Right lung (tissue), 10 donors: ENCODE measurements around the gene USF1. TPM values are rescaled to one million over a fixed set of nuclear protein-coding genes. Genes with fewer than 3 reads are reported as not detected.

Experiments used
- DNase-seq, 2 donors: peaks; one replicate each; pipeline ENCODE4 v3.0.0-alpha.2; 2013
- long read RNA-seq, 8 donors: transcript quantifications; one replicate each; lab custom pipeline, GENCODE V29; 2026
- polyA plus RNA-seq, 5 donors: library from polyadenylated mRNA; unstranded; fragments of 120-200 nt; gene quantifications; one replicate each; pipeline versions ENCODE4 v1.2.1 to v1.2.3, GENCODE V29; 2013; ENCODE audit warnings: inconsistent platforms in 1 of 5, low replicate concordance in 1 of 5; ENCODE audit not compliant: insufficient read length in 5 of 5, insufficient read depth in 1 of 5

USF1 gene
- polyA plus RNA-seq, result 10 to 100 TPM; 63.8 to 67.7 (median 64.3) TPM
- long read RNA-seq, donor 1, transcript USF1-203 (11 exons, 1,807 nt), result major isoform, 12 of 17 reads
- long read RNA-seq, donor 1, partial matches to known transcripts, result 0 of 17 reads
- long read RNA-seq, donor 1, other reads (novel, unspliced or antisense), result 0 of 17 reads
- long read RNA-seq, donor 2, transcript USF1-203 (11 exons, 1,807 nt), result major isoform, 5 of 5 reads
- long read RNA-seq, donor 2, partial matches to known transcripts, result 0 of 5 reads
- long read RNA-seq, donor 2, other reads (novel, unspliced or antisense), result 0 of 5 reads
- long read RNA-seq, donor 3, partial matches to known transcripts, result 0 of 7 reads
- long read RNA-seq, donor 3, other reads (novel, unspliced or antisense), result 0 of 7 reads
- long read RNA-seq, donor 4, partial matches to known transcripts, result 0 of 5 reads
- long read RNA-seq, donor 4, other reads (novel, unspliced or antisense), result 0 of 5 reads
- long read RNA-seq, donor 5, transcript USF1-206 (6 exons, 933 nt), result major isoform, 5 of 13 reads
- long read RNA-seq, donor 5, partial matches to known transcripts, result 0 of 13 reads
- long read RNA-seq, donor 5, other reads (novel, unspliced or antisense), result 0 of 13 reads
- long read RNA-seq, donor 6, transcript USF1-207 (9 exons, 990 nt), result minor isoform, 6 of 19 reads
- long read RNA-seq, donor 6, transcript USF1-203 (11 exons, 1,807 nt), result major isoform, 9 of 19 reads
- long read RNA-seq, donor 6, partial matches to known transcripts, result 0 of 19 reads
- long read RNA-seq, donor 6, other reads (novel, unspliced or antisense), result 0 of 19 reads
- long read RNA-seq, donor 7, transcript USF1-203 (11 exons, 1,807 nt), result major isoform, 6 of 9 reads
- long read RNA-seq, donor 7, partial matches to known transcripts, result 0 of 9 reads
- long read RNA-seq, donor 7, other reads (novel, unspliced or antisense), result 0 of 9 reads
- long read RNA-seq, donor 8, partial matches to known transcripts, result 0 of 4 reads
- long read RNA-seq, donor 8, other reads (novel, unspliced or antisense), result 0 of 4 reads

- DNase-seq, result peak; percentile 98
Measured at GRCh38 chr1:161045736-161046604, at the start of gene USF1. USF1 (minus strand) TSS chr1:161045977; CDS start chr1:161043275, 2,702 bp downstream.

GRCh38 chr1:161095230-161095629 is 49.5 kb upstream of the USF1 start:
- no peak for DNase-seq

- DNase-seq, result no peak
Measured at GRCh38 chr1:161094481-161094880, 48.7 kb upstream of the USF1 start.

GRCh38 chr1:161092621-161093028 is 46.8 kb upstream of the USF1 start:
- no peak for DNase-seq

GRCh38 chr1:161091796-161092507 is 46.2 kb upstream of the USF1 start:
- DNase-seq, result no peak

- no peak for DNase-seq
Measured at GRCh38 chr1:161091093-161091492, 45.3 kb upstream of the USF1 start.

- no peak for DNase-seq
Measured at GRCh38 chr1:161090617-161091016, 44.8 kb upstream of the USF1 start.

GRCh38 chr1:161089938-161090337 is 44.2 kb upstream of the USF1 start:
- no peak for DNase-seq

GRCh38 chr1:161089251-161089924 is 43.6 kb upstream of the USF1 start, which contains the start of gene NECTIN4:
NECTIN4 (minus strand) TSS chr1:161089558; CDS start chr1:161089296, 262 bp downstream.
- peak; percentile 58 to 63 for DNase-seq

- DNase-seq, result no peak
Measured at GRCh38 chr1:161088587-161089110, 42.9 kb upstream of the USF1 start.

GRCh38 chr1:161086457-161086856 is 40.7 kb upstream of the USF1 start:
- DNase-seq, result no peak

- no peak for DNase-seq
Measured at GRCh38 chr1:161085165-161085564, 39.4 kb upstream of the USF1 start.

GRCh38 chr1:161084597-161084988 is 38.8 kb upstream of the USF1 start:
- DNase-seq, result no peak

- DNase-seq, result no peak
Measured at GRCh38 chr1:161083748-161084596, 38.2 kb upstream of the USF1 start.

GRCh38 chr1:161082996-161083747 is 37.4 kb upstream of the USF1 start:
- peak; percentile 59 to 65 for DNase-seq

- DNase-seq, result no peak
Measured at GRCh38 chr1:161082483-161082882, 36.7 kb upstream of the USF1 start.

- DNase-seq, result no peak
Measured at GRCh38 chr1:161081519-161081918, 35.7 kb upstream of the USF1 start.
